Sigmoid colon (tissue), 4 donors: Measurements from ENCODE around the gene QKI.

ENCODE experiments used
- EP300 ChIP-seq, 4 donors: sonication (generic); formaldehyde crosslinking; IDR thresholded peaks; one replicate each; pipeline ENCODE4 v1.6.1; 2017; ENCODE audit warnings: antibody characterized with exemption in 4 of 4
- POLR2A ChIP-seq, 2 donors: fragments of 450-650 bp; IDR thresholded peaks; one replicate each; pipeline ENCODE4 v1.6.1; 2016; ENCODE audit warnings: antibody characterized with exemption in 2 of 2, mild to moderate bottlenecking in 2 of 2, moderate library complexity in 2 of 2
- TF ChIP-seq, protein P1 (sequence below), 4 experiments: fragments of 450-650 bp in 3 of 4; fragments of 200-600 bp in 1 of 4; IDR thresholded peaks; one replicate each; pipeline ENCODE4 v1.5.1; 2016 to 2019; ENCODE audit warnings: antibody characterized with exemption in 4 of 4, mild to moderate bottlenecking in 3 of 4, moderate library complexity in 2 of 4

DNA sequence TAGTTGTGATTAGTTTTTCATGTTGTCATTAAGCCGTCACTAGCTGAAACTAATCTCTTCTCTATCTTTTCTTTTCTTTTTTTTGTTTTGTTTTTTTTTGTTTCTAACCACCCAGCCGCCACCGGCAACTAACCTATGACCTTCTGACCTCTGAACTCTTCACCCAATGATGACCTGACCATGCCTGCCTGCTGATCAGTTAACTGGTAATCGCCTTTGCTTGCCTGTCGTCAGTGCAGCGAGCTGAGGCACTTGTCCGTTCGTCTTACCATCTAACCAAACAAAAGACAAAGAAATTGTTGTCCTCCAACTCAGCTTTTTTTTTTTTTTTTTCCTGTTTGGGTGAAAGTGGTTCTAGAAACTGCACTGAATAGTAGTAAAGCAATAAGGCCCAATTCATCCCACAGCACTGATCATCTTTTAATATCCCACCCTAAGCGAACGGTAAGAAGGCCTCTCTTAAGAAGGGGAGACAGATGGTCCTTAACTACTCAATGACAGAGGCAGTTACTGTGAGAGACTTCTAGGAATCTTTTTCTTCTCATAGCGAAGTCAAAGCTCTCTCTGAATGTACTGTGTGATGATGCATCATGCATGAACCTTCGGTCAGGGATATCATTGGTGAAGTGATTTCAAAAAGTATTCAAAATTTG, 156.2 kb downstream of the QKI start:
- TF ChIP-seq, protein P1, sequence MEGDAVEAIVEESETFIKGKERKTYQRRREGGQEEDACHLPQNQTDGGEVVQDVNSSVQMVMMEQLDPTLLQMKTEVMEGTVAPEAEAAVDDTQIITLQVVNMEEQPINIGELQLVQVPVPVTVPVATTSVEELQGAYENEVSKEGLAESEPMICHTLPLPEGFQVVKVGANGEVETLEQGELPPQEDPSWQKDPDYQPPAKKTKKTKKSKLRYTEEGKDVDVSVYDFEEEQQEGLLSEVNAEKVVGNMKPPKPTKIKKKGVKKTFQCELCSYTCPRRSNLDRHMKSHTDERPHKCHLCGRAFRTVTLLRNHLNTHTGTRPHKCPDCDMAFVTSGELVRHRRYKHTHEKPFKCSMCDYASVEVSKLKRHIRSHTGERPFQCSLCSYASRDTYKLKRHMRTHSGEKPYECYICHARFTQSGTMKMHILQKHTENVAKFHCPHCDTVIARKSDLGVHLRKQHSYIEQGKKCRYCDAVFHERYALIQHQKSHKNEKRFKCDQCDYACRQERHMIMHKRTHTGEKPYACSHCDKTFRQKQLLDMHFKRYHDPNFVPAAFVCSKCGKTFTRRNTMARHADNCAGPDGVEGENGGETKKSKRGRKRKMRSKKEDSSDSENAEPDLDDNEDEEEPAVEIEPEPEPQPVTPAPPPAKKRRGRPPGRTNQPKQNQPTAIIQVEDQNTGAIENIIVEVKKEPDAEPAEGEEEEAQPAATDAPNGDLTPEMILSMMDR (IDR thresholded peaks at IDR 0.05): no peak
- TF ChIP-seq POLR2A (IDR thresholded peaks at IDR 0.05): no peak
- no peak for TF ChIP-seq EP300 (IDR thresholded peaks at IDR 0.05)
